Mesodermal cell (in vitro differentiated cells): ENCODE measurements around the gene STAG1.

Experiments
- H3K27ac ChIP-seq: 2 replicates; pipeline ENCODE4 v1.7.0; 2013; ENCODE audit warnings: mild to moderate bottlenecking, low read depth, low read length, moderate library complexity; ENCODE audit not compliant: severe bottlenecking
- H3K36me3 ChIP-seq: 2 replicates; pipeline ENCODE4 v1.7.1; 2013; ENCODE audit warnings: mild to moderate bottlenecking, low read length, moderate library complexity; ENCODE audit not compliant: control insufficient read depth, insufficient read depth
- H3K4me1 ChIP-seq: one replicate; pipeline ENCODE4 v1.7.1; 2013; ENCODE audit warnings: mild to moderate bottlenecking, low read length; ENCODE audit not compliant: insufficient read depth, control insufficient read depth, poor library complexity, severe bottlenecking
- H3K4me3 ChIP-seq: 2 replicates; pipeline ENCODE4 v1.7.0; 2013; ENCODE audit warnings: low read length, control low read depth, mild to moderate bottlenecking; ENCODE audit not compliant: insufficient read depth, poor library complexity, severe bottlenecking; ENCODE audit errors: extremely low read depth
- H3K9me3 ChIP-seq: 2 replicates; pipeline ENCODE4 v1.7.1; 2013; ENCODE audit warnings: mild to moderate bottlenecking, low read length, moderate library complexity; ENCODE audit not compliant: control insufficient read depth
- WGBS, 2 experiments: methylation state at CpG; one replicate each; pipeline ENCODE4 v1.1.5; 2013; ENCODE audit warnings: missing lambda C conversion rate in 2 of 2; ENCODE audit not compliant: insufficient coverage in 2 of 2; 5-methylcytosine and 5-hydroxymethylcytosine counted together

STAG1 gene

GRCh38 chr3:136708333-136708985 is 43.7 kb downstream of the STAG1 start:
- no peak overlapping the region for H3K27ac ChIP-seq
- no peak overlapping the region for H3K4me3 ChIP-seq
- no CpG with 5 or more reads among the region's 3 CpGs for WGBS, 2 experiments
- H3K36me3 ChIP-seq: peaks cover 15% of the 10 kb centered on the region
- no peaks in the 10 kb centered on the region for H3K4me1 ChIP-seq
- peaks cover 11% of the 10 kb centered on the region for H3K9me3 ChIP-seq

- 93 to 98% methylated on average over 3 to 4 of the region's 4 CpGs for WGBS, 2 experiments
- peaks cover 4% of the 10 kb centered on the region for H3K4me1 ChIP-seq
- no peak overlapping the region for H3K27ac ChIP-seq
- H3K9me3 ChIP-seq: no peaks in the 10 kb centered on the region
- no peaks in the 10 kb centered on the region for H3K36me3 ChIP-seq
- H3K4me3 ChIP-seq: no peak overlapping the region
Observed at GRCh38 chr3:136703429-136703828, 48.7 kb downstream of the STAG1 start.

GRCh38 chr3:136699271-136699828 is 52.8 kb downstream of the STAG1 start:
- H3K9me3 ChIP-seq: peaks cover 9% of the 10 kb centered on the region

GRCh38 chr3:136698361-136698760 is 53.8 kb downstream of the STAG1 start:
- no peak overlapping the region for H3K4me3 ChIP-seq
- no CpG with 5 or more reads among the region's 3 CpGs for WGBS, 2 experiments
- H3K9me3 ChIP-seq: peaks cover 13% of the 10 kb centered on the region
- H3K36me3 ChIP-seq: no peaks in the 10 kb centered on the region
- H3K27ac ChIP-seq: no peak overlapping the region
- peaks cover 3% of the 10 kb centered on the region for H3K4me1 ChIP-seq

More at GRCh38 chr3:136699271-136699828, 52.8 kb downstream of the STAG1 start:
- Histone ChIP-seq H3K36me3 (no peaks in the 10 kb centered on the region), H3K27ac (no peak overlapping the region), H3K4me3 (no peak overlapping the region), H3K4me1 (peaks cover 4% of the 10 kb centered on the region)
- no CpG with 5 or more reads among the region's 5 CpGs for WGBS, 2 experiments

- H3K4me1 ChIP-seq: no peaks in the 10 kb centered on the region
- no peaks in the 10 kb centered on the region for H3K36me3 ChIP-seq
- H3K27ac ChIP-seq: no peak overlapping the region
- H3K9me3 ChIP-seq: peaks cover 17% of the 10 kb centered on the region
- H3K4me3 ChIP-seq: no peak overlapping the region
- WGBS, 2 experiments: 96 to 100% methylated on average over 4 to 6 of the region's 6 CpGs
Observed at GRCh38 chr3:136696797-136697196, 55.4 kb downstream of the STAG1 start.

GRCh38 chr3:136694321-136694720 is 57.9 kb downstream of the STAG1 start:
- no peaks in the 10 kb centered on the region for H3K36me3 ChIP-seq
- no peak overlapping the region for H3K4me3 ChIP-seq
- no peaks in the 10 kb centered on the region for H3K4me1 ChIP-seq
- WGBS, 2 experiments: 100% methylated on average over 1 to 2 of the region's 2 CpGs
- H3K9me3 ChIP-seq: peaks cover 17% of the 10 kb centered on the region
- H3K27ac ChIP-seq: no peak overlapping the region

GRCh38 chr3:136690599-136690998 is 61.6 kb downstream of the STAG1 start:
- 82 to 97% methylated on average over 2 to 3 of the region's 3 CpGs for WGBS, 2 experiments
- no peaks in the 10 kb centered on the region for H3K4me1 ChIP-seq
- H3K4me3 ChIP-seq: no peak overlapping the region
- H3K36me3 ChIP-seq: no peaks in the 10 kb centered on the region
- no peak overlapping the region for H3K27ac ChIP-seq
- H3K9me3 ChIP-seq: peaks cover 11% of the 10 kb centered on the region

GRCh38 chr3:136685882-136686281 is 66.3 kb downstream of the STAG1 start:
- Histone ChIP-seq H3K9me3 (no peaks in the 10 kb centered on the region), H3K4me1 (no peaks in the 10 kb centered on the region), H3K27ac (no peak overlapping the region), H3K4me3 (no peak overlapping the region), H3K36me3 (no peaks in the 10 kb centered on the region)
- WGBS, 2 experiments: no CpG with 5 or more reads among the region's 1 CpG

- no peaks in the 10 kb centered on the region for H3K9me3 ChIP-seq
- H3K4me3 ChIP-seq: no peak overlapping the region
- no peaks in the 10 kb centered on the region for H3K4me1 ChIP-seq
- no peaks in the 10 kb centered on the region for H3K36me3 ChIP-seq
- no CpG with 5 or more reads among the region's 3 CpGs for WGBS, 2 experiments
- H3K27ac ChIP-seq: no peak overlapping the region
Observed at GRCh38 chr3:136682740-136683312, 69.4 kb downstream of the STAG1 start.

GRCh38 chr3:136678981-136679380 is 73.2 kb downstream of the STAG1 start:
- H3K4me1 ChIP-seq: no peaks in the 10 kb centered on the region
- WGBS, 2 experiments: 94 to 100% methylated on average over 3 to 4 of the region's 4 CpGs
- no peaks in the 10 kb centered on the region for H3K9me3 ChIP-seq
- no peaks in the 10 kb centered on the region for H3K36me3 ChIP-seq
- H3K27ac ChIP-seq: no peak overlapping the region
- no peak overlapping the region for H3K4me3 ChIP-seq

GRCh38 chr3:136676009-136676408 is 76.2 kb downstream of the STAG1 start:
- no peaks in the 10 kb centered on the region for H3K4me1 ChIP-seq
- no peak overlapping the region for H3K27ac ChIP-seq
- no peak overlapping the region for H3K4me3 ChIP-seq
- peaks cover 4% of the 10 kb centered on the region for H3K36me3 ChIP-seq
- H3K9me3 ChIP-seq: no peaks in the 10 kb centered on the region
